ENCODE measurements around the gene CLDN4. TPM values are rescaled to one million over a fixed set of nuclear protein-coding genes. Genes with fewer than 3 reads are reported as not detected.

The CLDN4 gene
- total and polyA plus RNA-seq, 2 experiments from 2014 or later = 11.6 to 19.4 TPM

GRCh38 chr7:73858807-73859206 lies 28.0 kb downstream of the CLDN4 start:
- DNase-seq (ENCODE audit: low spot score) (no peak), ATAC-seq (no peak)
- Mint-ChIP-seq H3K27ac (no peak overlapping the region), H3K27me3 (ENCODE audit: insufficient read depth, low read depth, poor library complexity) (peaks cover 9% of the 10 kb centered on the region), H3K36me3 (ENCODE audit: low read depth) (no peaks in the 10 kb centered on the region), H3K9me3 (peaks cover 3% of the 10 kb centered on the region), H3K4me3 (no peak overlapping the region), H3K4me1 (no peaks in the 10 kb centered on the region; the same call in 1 of the 3 replicates)
- Histone ChIP-seq H3K27me3 (ENCODE audit: insufficient read depth) (no peaks in the 10 kb centered on the region), H3K4me2 (no peak overlapping the region), H3F3A (replicated peaks; ENCODE audit: low read depth) (no peaks in the 10 kb centered on the region), H3K27ac (ENCODE audit: low read depth) (no peak overlapping the region), H3K9me2 (ENCODE audit: insufficient read depth) (no peaks in the 10 kb centered on the region), H3K79me2 (replicated peaks; ENCODE audit: insufficient read depth) (no peaks in the 10 kb centered on the region), H2AFZ (no peak overlapping the region), H3K4me1 (ENCODE audit: insufficient read depth) (no peaks in the 10 kb centered on the region), H4K20me1 (replicated peaks; ENCODE audit: insufficient read depth) (no peaks in the 10 kb centered on the region), H3K4me3 (no peak overlapping the region), H3K36me3 (ENCODE audit: insufficient read depth) (no peaks in the 10 kb centered on the region)
- TF ChIP-seq, protein P1, sequence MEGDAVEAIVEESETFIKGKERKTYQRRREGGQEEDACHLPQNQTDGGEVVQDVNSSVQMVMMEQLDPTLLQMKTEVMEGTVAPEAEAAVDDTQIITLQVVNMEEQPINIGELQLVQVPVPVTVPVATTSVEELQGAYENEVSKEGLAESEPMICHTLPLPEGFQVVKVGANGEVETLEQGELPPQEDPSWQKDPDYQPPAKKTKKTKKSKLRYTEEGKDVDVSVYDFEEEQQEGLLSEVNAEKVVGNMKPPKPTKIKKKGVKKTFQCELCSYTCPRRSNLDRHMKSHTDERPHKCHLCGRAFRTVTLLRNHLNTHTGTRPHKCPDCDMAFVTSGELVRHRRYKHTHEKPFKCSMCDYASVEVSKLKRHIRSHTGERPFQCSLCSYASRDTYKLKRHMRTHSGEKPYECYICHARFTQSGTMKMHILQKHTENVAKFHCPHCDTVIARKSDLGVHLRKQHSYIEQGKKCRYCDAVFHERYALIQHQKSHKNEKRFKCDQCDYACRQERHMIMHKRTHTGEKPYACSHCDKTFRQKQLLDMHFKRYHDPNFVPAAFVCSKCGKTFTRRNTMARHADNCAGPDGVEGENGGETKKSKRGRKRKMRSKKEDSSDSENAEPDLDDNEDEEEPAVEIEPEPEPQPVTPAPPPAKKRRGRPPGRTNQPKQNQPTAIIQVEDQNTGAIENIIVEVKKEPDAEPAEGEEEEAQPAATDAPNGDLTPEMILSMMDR (conservative IDR thresholded peaks at IDR 0.05; ENCODE audit: low read depth in 2 of 2) = no peak
- TF ChIP-seq REST (IDR thresholded peaks at IDR 0.05; ENCODE audit: unreplicated experiment) (no peak), ETS1 (IDR thresholded peaks at IDR 0.05) (no peak), ZNF331 (CRISPR knock-in tag; IDR thresholded peaks at IDR 0.05; ENCODE audit: low read depth) (no peak), EZH2 (IDR thresholded peaks at IDR 0.05; ENCODE audit: low read depth, unreplicated experiment) (no peak), STAT1 (IDR thresholded peaks at IDR 0.05; ENCODE audit: unreplicated experiment) (no peak), NANOG (IDR thresholded peaks at IDR 0.05; ENCODE audit: borderline replicate concordance) (no peak), CREB1 (CRISPR knock-in tag; IDR thresholded peaks at IDR 0.05; ENCODE audit: low read depth) (no peak)
- TF ChIP-seq, protein P2, sequence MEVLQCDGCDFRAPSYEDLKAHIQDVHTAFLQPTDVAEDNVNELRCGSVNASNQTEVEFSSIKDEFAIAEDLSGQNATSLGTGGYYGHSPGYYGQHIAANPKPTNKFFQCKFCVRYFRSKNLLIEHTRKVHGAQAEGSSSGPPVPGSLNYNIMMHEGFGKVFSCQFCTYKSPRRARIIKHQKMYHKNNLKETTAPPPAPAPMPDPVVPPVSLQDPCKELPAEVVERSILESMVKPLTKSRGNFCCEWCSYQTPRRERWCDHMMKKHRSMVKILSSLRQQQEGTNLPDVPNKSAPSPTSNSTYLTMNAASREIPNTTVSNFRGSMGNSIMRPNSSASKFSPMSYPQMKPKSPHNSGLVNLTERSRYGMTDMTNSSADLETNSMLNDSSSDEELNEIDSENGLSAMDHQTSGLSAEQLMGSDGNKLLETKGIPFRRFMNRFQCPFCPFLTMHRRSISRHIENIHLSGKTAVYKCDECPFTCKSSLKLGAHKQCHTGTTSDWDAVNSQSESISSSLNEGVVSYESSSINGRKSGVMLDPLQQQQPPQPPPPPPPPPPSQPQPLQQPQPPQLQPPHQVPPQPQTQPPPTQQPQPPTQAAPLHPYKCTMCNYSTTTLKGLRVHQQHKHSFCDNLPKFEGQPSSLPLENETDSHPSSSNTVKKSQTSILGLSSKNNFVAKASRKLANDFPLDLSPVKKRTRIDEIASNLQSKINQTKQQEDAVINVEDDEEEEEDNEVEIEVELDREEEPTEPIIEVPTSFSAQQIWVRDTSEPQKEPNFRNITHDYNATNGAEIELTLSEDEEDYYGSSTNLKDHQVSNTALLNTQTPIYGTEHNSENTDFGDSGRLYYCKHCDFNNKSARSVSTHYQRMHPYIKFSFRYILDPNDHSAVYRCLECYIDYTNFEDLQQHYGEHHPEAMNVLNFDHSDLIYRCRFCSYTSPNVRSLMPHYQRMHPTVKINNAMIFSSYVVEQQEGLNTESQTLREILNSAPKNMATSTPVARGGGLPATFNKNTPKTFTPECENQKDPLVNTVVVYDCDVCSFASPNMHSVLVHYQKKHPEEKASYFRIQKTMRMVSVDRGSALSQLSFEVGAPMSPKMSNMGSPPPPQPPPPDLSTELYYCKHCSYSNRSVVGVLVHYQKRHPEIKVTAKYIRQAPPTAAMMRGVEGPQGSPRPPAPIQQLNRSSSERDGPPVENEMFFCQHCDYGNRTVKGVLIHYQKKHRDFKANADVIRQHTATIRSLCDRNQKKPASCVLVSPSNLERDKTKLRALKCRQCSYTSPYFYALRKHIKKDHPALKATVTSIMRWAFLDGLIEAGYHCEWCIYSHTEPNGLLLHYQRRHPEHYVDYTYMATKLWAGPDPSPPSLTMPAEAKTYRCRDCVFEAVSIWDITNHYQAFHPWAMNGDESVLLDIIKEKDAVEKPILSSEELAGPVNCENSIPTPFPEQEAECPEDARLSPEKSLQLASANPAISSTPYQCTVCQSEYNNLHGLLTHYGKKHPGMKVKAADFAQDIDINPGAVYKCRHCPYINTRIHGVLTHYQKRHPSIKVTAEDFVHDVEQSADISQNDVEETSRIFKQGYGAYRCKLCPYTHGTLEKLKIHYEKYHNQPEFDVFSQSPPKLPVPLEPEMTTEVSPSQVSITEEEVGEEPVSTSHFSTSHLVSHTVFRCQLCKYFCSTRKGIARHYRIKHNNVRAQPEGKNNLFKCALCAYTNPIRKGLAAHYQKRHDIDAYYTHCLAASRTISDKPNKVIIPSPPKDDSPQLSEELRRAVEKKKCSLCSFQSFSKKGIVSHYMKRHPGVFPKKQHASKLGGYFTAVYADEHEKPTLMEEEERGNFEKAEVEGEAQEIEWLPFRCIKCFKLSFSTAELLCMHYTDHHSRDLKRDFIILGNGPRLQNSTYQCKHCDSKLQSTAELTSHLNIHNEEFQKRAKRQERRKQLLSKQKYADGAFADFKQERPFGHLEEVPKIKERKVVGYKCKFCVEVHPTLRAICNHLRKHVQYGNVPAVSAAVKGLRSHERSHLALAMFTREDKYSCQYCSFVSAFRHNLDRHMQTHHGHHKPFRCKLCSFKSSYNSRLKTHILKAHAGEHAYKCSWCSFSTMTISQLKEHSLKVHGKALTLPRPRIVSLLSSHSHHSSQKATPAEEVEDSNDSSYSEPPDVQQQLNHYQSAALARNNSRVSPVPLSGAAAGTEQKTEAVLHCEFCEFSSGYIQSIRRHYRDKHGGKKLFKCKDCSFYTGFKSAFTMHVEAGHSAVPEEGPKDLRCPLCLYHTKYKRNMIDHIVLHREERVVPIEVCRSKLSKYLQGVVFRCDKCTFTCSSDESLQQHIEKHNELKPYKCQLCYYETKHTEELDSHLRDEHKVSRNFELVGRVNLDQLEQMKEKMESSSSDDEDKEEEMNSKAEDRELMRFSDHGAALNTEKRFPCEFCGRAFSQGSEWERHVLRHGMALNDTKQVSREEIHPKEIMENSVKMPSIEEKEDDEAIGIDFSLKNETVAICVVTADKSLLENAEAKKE (CRISPR knock-in tag; IDR thresholded peaks at IDR 0.05) = no peak
